Fibroblast of mammary gland (primary cell): Measurements from ENCODE around the gene TRIP10.

Experiments
- DNase-seq: peaks from one replicate; pipeline ENCODE4 v3.0.0-alpha.2; 2010; ENCODE audit warnings: low read depth
- H3K4me3 ChIP-seq: 2 replicates; pipeline ENCODE4 v1.5.1; 2011; ENCODE audit warnings: low read depth, mild to moderate bottlenecking, low read length, moderate library complexity; ENCODE audit not compliant: control insufficient read depth
- CTCF ChIP-seq: conservative IDR thresholded peaks from 2 replicates; pipeline ENCODE4 v1.5.1; 2011; ENCODE audit warnings: low read depth, low read length, inconsistent platforms; ENCODE audit not compliant: control insufficient read depth, insufficient read depth

Gene TRIP10

GRCh38 chr19:6719992-6720368 is 19.5 kb upstream of the TRIP10 start:
- H3K4me3 ChIP-seq: no peak overlapping the region
- no peak for DNase-seq
- no peak for TF ChIP-seq CTCF

DNA sequence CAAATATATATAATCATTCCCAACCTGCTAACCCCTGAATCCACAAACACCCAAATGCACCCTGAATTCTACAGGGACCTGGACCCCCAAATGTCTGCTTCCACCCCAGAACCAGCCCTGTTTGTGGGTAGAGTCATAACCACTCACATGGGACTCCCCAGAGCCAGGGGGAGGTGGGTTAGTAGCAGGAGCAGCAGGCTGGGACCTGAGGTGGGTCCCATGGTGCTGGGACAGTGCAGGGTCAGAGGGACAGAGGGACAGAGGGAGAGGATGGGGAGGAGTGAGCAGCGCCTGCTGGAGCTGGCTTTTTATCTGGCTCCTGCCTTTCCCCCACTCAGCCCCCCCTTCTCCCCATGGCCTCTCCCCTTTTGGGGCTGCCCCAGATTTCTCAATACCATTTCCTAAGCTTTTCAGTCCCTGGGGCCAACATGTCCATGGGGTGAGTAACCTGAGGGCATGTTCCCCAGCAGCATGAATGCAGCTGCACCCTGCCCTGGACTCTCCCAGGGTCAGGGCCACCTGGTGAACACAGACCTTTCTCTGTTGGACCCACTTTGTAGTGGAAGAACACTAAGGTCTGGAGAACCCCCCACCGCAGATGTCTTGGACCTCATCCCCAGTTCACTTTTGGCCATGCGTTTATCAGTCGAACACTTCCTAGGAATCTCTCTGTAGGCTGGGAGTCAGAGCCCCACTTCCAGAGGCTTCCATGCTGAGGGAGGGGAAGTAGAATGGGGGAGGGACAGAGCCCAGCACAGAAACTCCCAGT is 18.9 kb upstream of the TRIP10 start, which contains the start of gene C3:
C3 (minus strand) TSS at position 282 of the 769 bp plus-strand sequence; CDS start at position 221, 61 bp downstream.
- no peak for TF ChIP-seq CTCF
- DNase-seq: peak; percentile 81
- H3K4me3 ChIP-seq: no peak within 1 kb of the TSS

DNA sequence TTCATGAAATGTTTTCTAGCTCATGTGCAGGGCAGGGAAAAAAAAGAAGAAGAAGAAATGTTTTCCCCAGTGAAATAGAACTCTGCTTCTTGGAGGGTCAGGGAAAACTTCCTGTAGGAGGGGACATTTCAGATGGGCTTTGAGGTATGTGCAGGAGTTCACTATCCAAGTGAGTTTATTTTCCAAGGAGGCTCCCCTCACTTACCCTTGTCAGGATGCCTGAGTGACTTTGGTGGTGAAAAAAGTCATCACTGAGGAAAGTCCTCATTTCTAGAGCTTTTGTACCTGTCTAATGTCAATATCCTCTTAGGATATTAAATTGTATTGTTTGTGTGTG is 18.4 kb upstream of the TRIP10 start:
- no peak for DNase-seq
- no peak overlapping the region for H3K4me3 ChIP-seq
- no peak for TF ChIP-seq CTCF

DNA sequence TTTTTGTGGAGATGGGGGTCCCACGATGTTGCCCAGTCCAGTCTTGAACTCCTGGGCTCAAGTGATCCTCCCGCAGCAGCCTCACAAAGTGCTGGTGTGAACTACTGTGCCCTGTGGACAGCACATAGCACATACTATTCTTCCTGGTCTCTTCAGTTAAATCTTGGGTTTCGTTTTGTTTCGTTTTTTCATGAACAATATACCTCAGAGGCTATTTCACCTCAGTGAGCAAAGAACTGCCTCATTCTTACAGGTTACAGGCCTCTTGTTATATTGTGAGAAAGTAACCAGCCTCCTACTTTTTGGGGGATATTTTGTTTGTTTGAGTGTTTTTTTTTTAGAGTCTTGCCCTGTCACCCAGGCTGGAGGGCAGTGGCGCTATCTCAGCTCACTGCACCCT is 17.7 kb upstream of the TRIP10 start:
- H3K4me3 ChIP-seq: no peak overlapping the region
- TF ChIP-seq CTCF: no peak
- no peak for DNase-seq

GRCh38 chr19:6723108-6723618 is 16.3 kb upstream of the TRIP10 start:
- DNase-seq: peak; percentile 48
- H3K4me3 ChIP-seq: no peak overlapping the region
- no peak for TF ChIP-seq CTCF

GRCh38 chr19:6723738-6724137 is 15.7 kb upstream of the TRIP10 start:
- no peak for DNase-seq
- H3K4me3 ChIP-seq: no peak overlapping the region
- TF ChIP-seq CTCF: no peak
